ENCODE measurements around the gene TRIP13.

The TRIP13 gene

DNA sequence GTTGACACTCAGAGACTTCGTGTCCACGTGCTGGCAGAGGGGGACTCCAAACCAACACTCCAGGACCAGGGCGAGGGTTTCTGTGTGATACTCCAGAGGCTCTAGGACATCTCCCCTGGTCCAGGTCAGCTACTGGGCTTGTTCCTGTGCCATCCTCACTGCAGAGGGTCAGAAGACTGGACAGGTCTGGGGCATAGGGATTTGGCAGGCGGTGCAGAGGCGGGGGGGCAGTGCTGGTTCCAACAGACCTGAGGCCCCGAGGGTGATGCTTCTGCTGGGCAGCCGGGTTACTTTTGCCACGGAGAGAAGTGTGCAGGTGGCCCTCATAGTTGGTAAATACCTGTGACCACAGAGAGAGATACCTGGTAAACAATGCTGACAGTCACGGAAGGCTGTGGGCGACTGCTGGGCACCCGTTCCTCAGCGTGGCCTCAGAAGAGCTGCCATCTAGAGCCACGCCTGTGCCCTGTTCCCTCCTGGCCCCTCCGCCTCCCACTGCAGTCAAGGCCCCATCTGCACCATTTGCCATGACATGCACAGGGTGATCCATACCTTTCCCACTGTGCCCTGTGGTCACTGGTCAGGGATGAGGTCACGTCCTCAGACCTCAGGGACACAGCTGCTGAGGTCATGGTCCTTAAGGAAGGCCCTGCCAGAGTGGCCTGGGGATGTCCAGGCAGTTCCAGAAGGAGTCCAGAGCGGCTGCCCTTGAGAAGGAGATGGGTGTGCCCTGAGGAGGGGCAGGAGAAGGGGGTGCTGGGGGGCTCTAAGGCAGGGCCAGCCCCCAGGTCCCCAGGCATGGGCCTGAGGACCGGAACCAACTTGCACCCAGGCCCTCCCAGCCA, 30.0 kb downstream of the TRIP13 start:
- TF ChIP-seq POLR2AphosphoS5 (IDR thresholded peaks at IDR 0.05; ENCODE audit: low read depth, low read length) (0 out of 2 replicates have a peak, but pooled peaks have one; percentile 9), SIN3A (IDR thresholded peaks at IDR 0.05; ENCODE audit: borderline replicate concordance, insufficient read depth, low read length) (no peak), TAF1 (IDR thresholded peaks at IDR 0.05; ENCODE audit: borderline replicate concordance, insufficient read depth, low read length) (no peak)
- TF ChIP-seq, protein P1, sequence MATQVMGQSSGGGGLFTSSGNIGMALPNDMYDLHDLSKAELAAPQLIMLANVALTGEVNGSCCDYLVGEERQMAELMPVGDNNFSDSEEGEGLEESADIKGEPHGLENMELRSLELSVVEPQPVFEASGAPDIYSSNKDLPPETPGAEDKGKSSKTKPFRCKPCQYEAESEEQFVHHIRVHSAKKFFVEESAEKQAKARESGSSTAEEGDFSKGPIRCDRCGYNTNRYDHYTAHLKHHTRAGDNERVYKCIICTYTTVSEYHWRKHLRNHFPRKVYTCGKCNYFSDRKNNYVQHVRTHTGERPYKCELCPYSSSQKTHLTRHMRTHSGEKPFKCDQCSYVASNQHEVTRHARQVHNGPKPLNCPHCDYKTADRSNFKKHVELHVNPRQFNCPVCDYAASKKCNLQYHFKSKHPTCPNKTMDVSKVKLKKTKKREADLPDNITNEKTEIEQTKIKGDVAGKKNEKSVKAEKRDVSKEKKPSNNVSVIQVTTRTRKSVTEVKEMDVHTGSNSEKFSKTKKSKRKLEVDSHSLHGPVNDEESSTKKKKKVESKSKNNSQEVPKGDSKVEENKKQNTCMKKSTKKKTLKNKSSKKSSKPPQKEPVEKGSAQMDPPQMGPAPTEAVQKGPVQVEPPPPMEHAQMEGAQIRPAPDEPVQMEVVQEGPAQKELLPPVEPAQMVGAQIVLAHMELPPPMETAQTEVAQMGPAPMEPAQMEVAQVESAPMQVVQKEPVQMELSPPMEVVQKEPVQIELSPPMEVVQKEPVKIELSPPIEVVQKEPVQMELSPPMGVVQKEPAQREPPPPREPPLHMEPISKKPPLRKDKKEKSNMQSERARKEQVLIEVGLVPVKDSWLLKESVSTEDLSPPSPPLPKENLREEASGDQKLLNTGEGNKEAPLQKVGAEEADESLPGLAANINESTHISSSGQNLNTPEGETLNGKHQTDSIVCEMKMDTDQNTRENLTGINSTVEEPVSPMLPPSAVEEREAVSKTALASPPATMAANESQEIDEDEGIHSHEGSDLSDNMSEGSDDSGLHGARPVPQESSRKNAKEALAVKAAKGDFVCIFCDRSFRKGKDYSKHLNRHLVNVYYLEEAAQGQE (IDR thresholded peaks at IDR 0.05; ENCODE audit: insufficient read depth in 1 of 2, low read depth in 2 of 2, low read length in 2 of 2) = no peak

DNA sequence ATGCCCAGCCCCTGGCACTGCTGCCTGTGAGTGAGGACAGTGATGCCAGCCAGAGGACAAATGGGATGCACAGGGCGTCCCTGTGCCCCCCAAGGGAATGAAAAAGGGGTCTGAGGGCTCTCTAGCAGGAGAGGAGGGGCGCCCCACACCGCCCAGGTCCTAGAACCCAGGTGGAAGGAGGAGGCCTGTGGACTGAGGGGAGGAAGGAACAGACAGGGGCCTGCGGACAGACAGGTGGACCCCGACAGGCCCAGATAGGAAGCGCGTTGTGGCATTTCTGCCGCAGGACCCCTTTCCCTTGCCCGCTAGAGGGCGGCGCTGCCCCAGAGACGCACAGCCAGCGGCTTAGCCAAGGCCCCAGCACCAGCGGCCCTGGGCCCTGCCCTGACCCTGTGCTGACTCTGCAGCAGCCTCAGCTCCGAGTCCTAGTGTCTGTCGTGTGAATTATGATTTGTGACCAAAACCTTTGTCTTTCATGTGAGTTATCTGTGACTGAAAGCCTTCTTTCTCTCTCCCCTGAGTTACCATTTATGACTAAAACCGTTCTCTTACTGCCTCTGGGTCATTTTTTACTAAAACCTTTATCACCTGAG, 30.7 kb downstream of the TRIP13 start:
- TF ChIP-seq FOXP2 (optimal IDR thresholded peaks at IDR 0.05; ENCODE audit: borderline replicate concordance, extremely low read depth, extremely low read length, insufficient read depth) = peak; percentile 77
- TF ChIP-seq, protein P1 (IDR thresholded peaks at IDR 0.05; ENCODE audit: insufficient read depth in 1 of 2, low read depth in 2 of 2, low read length in 2 of 2) = no peak

DNA sequence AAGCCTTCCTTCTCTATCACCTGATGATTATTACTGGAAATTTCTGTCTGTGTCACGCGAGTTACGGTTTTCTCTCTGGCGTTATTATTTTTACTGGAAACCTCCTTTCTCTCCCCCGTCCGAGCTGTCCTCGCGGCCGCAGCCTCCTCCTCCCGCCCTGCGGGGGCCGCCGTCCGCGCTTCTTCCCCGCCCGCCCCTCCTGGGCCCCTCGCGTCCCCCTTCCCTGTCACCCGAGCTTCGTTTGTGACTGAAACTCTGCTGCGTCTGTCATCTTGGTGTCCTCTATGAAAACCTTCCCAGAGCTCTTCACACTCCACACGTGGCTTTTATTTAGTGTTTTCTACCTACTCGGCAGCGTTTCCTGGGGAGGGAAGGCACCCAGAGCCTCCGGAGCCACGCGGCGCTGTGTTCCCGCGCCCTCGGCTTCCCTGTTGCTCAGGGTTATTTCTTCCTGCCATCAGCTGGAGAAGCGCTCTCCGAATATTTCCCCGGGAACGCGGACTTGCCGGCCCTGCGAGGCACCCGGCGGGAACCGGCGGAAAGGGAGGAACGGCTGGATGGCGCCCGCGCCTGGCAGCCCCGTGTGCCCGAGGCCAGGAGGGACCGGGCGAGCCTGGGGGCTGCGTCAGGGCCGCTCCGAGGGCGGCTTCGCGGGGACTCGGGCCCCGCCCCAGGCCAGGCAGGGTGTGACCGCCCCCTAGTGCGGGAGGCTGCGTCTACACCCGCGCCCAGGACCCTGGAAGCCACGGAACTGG, 33.9 kb downstream of the TRIP13 start:
- TF ChIP-seq, protein P1 (IDR thresholded peaks at IDR 0.05; ENCODE audit: insufficient read depth in 1 of 2, low read depth in 2 of 2, low read length in 2 of 2) = no peak
- TF ChIP-seq SIN3A (IDR thresholded peaks at IDR 0.05; ENCODE audit: borderline replicate concordance, insufficient read depth, low read length) = no peak
- no peak for TF ChIP-seq TAF1 (IDR thresholded peaks at IDR 0.05; ENCODE audit: borderline replicate concordance, insufficient read depth, low read length)
- no peak for TF ChIP-seq FOXP2 (optimal IDR thresholded peaks at IDR 0.05; ENCODE audit: borderline replicate concordance, extremely low read depth, extremely low read length, insufficient read depth)

DNA sequence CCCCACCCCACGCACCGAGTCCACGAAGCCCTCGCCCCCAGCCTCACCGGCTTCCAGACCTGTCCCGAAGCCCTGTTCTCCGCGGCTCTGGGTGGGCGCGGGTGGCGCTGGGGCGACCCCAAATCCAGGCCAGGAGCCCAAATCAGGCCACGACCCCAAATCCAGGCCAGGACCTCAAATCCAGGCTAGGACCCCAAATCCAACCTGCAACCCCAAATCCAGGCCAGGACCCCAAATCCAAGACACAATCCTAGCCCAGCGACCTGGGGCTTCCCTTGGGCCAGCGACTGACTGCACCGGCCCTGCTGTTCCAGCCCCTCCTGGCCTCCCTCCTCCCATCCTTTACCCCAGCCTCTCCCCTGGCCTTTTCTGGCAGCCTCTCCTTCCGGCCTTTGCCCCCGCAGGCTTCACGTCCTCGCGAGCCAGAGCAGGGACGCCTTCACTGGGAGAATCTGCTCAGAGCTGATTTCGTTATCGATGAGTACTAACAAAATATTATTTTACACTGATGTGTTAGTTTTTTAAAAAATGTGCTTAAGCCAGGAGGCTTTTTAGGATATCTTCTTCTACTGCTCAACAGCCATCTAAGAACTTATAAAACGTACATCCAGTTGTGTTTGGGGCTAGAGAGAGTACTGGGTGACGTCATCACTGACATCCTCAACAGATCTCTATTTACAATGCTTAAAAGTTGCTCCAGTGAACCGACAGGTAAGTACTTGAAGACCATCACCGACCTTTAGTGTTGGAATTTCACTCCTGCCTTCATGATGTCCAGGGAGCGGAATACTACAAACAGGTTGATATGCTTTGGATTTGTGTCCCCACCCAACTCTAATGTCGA, 34.7 kb downstream of the TRIP13 start:
- no peak for TF ChIP-seq POLR2AphosphoS5 (IDR thresholded peaks at IDR 0.05; ENCODE audit: low read depth, low read length)
- no peak for TF ChIP-seq SIN3A (IDR thresholded peaks at IDR 0.05; ENCODE audit: borderline replicate concordance, insufficient read depth, low read length)
- no peak for TF ChIP-seq FOXP2 (optimal IDR thresholded peaks at IDR 0.05; ENCODE audit: borderline replicate concordance, extremely low read depth, extremely low read length, insufficient read depth)
- TF ChIP-seq TAF1 (IDR thresholded peaks at IDR 0.05; ENCODE audit: borderline replicate concordance, insufficient read depth, low read length) = no peak
- TF ChIP-seq, protein P1 (IDR thresholded peaks at IDR 0.05; ENCODE audit: insufficient read depth in 1 of 2, low read depth in 2 of 2, low read length in 2 of 2) = no peak

Data from PFSK-1 (cell line).